OCI-LY7 (cell line): ENCODE measurements around the gene PTCD1. TPM values are rescaled to one million over a fixed set of nuclear protein-coding genes. Genes with fewer than 3 reads are reported as not detected.

Experiments used
- BruUV-seq: library from RNA; stranded (reverse); fragments of 400-500 nt; replicated peaks from 2 replicates; lab custom pipeline; 2021; lab: Mats Ljungman, UMichigan
- CTCF ChIA-PET: fragments of 300-600 bp; sonication (Branson Sonifier 250); formaldehyde crosslinking; loops from one replicate; lab custom pipeline; 2022; ENCODE audit warnings: antibody characterized with exemption; ENCODE audit not compliant: unreplicated experiment; lab: Charles Lee
- POLR2A ChIA-PET: fragments of 300-600 bp; sonication (Branson Sonifier 250); formaldehyde crosslinking; loops from one replicate; lab custom pipeline; 2022; ENCODE audit warnings: antibody characterized with exemption; lab: Charles Lee
- DNase-seq: peaks from one replicate; pipeline ENCODE4 v3.0.0-alpha.2; 2015; ENCODE audit warnings: low spot score
- H2AFZ ChIP-seq: fragments of 200-600 bp; sonication (generic), shearing (Covaris generic); 2 replicates; pipeline ENCODE4 v1.6.1; 2014; ENCODE audit warnings: mild to moderate bottlenecking, antibody characterized with exemption, low read length, moderate library complexity
- H3K27ac ChIP-seq: fragments of 200-600 bp; sonication (generic); 2 replicates; pipeline ENCODE4 v1.5.1; 2014; ENCODE audit warnings: mixed run types, low read depth, mild to moderate bottlenecking, moderate library complexity, low read length, inconsistent platforms; ENCODE audit not compliant: poor library complexity, severe bottlenecking
- H3K36me3 ChIP-seq: fragments of 200-600 bp; sonication (generic); 2 replicates; pipeline ENCODE4 v1.6.1; 2014; ENCODE audit warnings: mild to moderate bottlenecking, antibody characterized with exemption, low read length, moderate library complexity, mixed read lengths; ENCODE audit not compliant: insufficient read depth
- H3K4me1 ChIP-seq: fragments of 200-600 bp; sonication (generic); 2 replicates; pipeline ENCODE4 v1.5.1; 2014; ENCODE audit warnings: mild to moderate bottlenecking, low read length; ENCODE audit not compliant: insufficient read depth, poor library complexity, severe bottlenecking
- H3K4me2 ChIP-seq: fragments of 200-600 bp; sonication (generic); 2 replicates; pipeline ENCODE4 v1.6.1; 2014; ENCODE audit warnings: mild to moderate bottlenecking, low read length
- H3K4me3 ChIP-seq: fragments of 200-600 bp; sonication (generic); 2 replicates; pipeline ENCODE4 v1.5.1; 2014; ENCODE audit warnings: mild to moderate bottlenecking, low read depth, low read length; ENCODE audit not compliant: poor library complexity, severe bottlenecking
- H3K79me2 ChIP-seq: fragments of 200-600 bp; sonication (generic); 2 replicates; pipeline ENCODE4 v1.6.1; 2016; ENCODE audit warnings: low read depth, mild to moderate bottlenecking, low read length, moderate library complexity, mixed read lengths; ENCODE audit not compliant: insufficient read depth
- H3K9me2 ChIP-seq: fragments of 200-600 bp; sonication (generic); 2 replicates; pipeline ENCODE4 v1.6.1; 2016; ENCODE audit warnings: mild to moderate bottlenecking, low read length, mixed read lengths; ENCODE audit not compliant: insufficient read depth
- H3K9me3 ChIP-seq: fragments of 200-600 bp; sonication (generic); 2 replicates; pipeline ENCODE4 v1.6.1; 2014; ENCODE audit warnings: mild to moderate bottlenecking, mixed run types, low read length, mixed read lengths
- H4K20me1 ChIP-seq: fragments of 200-600 bp; sonication (generic); 2 replicates; pipeline ENCODE4 v1.6.1; 2014; ENCODE audit warnings: mild to moderate bottlenecking, antibody characterized with exemption, low read length, moderate library complexity, mixed read lengths; ENCODE audit not compliant: insufficient read depth
- CTCF ChIP-seq: fragments of 200-600 bp; sonication (generic); conservative IDR thresholded peaks from 2 replicates; pipeline ENCODE4 v1.5.1; 2014; ENCODE audit warnings: mild to moderate bottlenecking, antibody characterized with exemption, low read length, moderate library complexity, mixed read lengths
- EZH2phosphoT487 ChIP-seq: fragments of 200-600 bp; sonication (generic); IDR thresholded peaks from 2 replicates; pipeline ENCODE4 v1.6.1; 2018; ENCODE audit warnings: low read depth, borderline replicate concordance, mild to moderate bottlenecking, mixed run types, antibody characterized with exemption, low read length, moderate library complexity, mixed read lengths
- intact Hi-C: fragments of 100-400 bp; cut with micrococcal nuclease; formaldehyde crosslinking; loops from one replicate; pipeline ENCODE4 v1.10.0; 2022; ENCODE audit not compliant: unreplicated experiment
- total RNA-seq, 2 experiments: library from RNA; depleted of rRNA in 1 of 2; stranded (reverse); fragments of >200 nt in 1 of 2; shearing (Covaris generic) in 1 of 2; gene quantifications; 2 replicates each; pipeline ENCODE4 v1.2.3, GENCODE V29; 2014 to 2022

PTCD1 gene
- total RNA-seq, 2 experiments from 2014 or later, result 11.0 to 11.3 TPM

DNA sequence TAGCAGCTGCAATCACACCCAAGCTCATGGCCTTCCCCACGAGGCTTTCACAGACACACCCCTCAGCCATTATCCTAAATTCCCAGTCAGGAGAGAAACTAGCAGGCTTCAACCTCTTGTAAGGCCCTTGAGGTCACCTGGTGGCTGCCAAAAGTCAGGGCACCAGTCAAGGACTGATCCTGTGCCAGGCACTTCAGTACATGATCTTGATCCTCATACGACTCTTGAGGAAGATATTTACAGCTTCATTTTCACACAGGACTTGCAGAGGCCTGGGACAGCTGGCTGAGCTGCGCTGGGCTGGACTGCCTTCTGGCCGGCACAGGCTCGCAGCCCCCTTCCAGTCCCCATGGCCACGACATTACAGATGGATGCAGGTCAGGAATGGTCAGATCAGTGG is 39.0 kb downstream of the PTCD1 start:
- intact Hi-C loops, result no loop called here
- no peaks in the 10 kb centered on the region for H3K4me1 ChIP-seq
- no peak overlapping the region for H2AFZ ChIP-seq
- TF ChIP-seq CTCF (no peak), EZH2phosphoT487 (no peak)
- no peaks in the 10 kb centered on the region for H3K79me2 ChIP-seq
- H3K27ac ChIP-seq, result no peak overlapping the region
- H3K36me3 ChIP-seq, result peaks cover 96% of the 10 kb centered on the region
- H4K20me1 ChIP-seq, result peaks cover 5% of the 10 kb centered on the region
- H3K9me2 ChIP-seq, result no peaks in the 10 kb centered on the region
- H3K4me3 ChIP-seq, result no peak overlapping the region
- DNase-seq, result no peak
- H3K9me3 ChIP-seq, result no peaks in the 10 kb centered on the region
- POLR2A ChIA-PET, result interaction anchor here (1.4 kb wide), 1 partner anchor 98 kb away, joined by 3 read pairs; no protein-coding TSS in a partner anchor
- no peak overlapping the region for H3K4me2 ChIP-seq
- no TSS peak for BruUV-seq
- CTCF ChIA-PET, result no interaction called here

- no peak for DNase-seq
- Histone ChIP-seq H3K9me2 (no peaks in the 10 kb centered on the region), H3K4me2 (no peak overlapping the region), H4K20me1 (peaks cover 6% of the 10 kb centered on the region), H3K79me2 (no peaks in the 10 kb centered on the region), H3K4me1 (no peaks in the 10 kb centered on the region), H3K36me3 (peaks cover 96% of the 10 kb centered on the region), H3K9me3 (no peaks in the 10 kb centered on the region), H2AFZ (no peak overlapping the region), H3K27ac (no peak overlapping the region), H3K4me3 (no peak overlapping the region)
- ChIA-PET CTCF (no interaction called here), POLR2A (interaction anchor here (0.8 kb wide), 1 partner anchor 10 kb away, joined by 3 read pairs; the partner anchor contains the start of genes BUD31 and PDAP1)
- no TSS peak for BruUV-seq
- TF ChIP-seq EZH2phosphoT487, result no peak
- TF ChIP-seq CTCF, result no peak
- intact Hi-C loops, result no loop called here
These were observed 39.6 kb downstream of the PTCD1 start for GRCh38 chr7:99398891-99399445.

DNA sequence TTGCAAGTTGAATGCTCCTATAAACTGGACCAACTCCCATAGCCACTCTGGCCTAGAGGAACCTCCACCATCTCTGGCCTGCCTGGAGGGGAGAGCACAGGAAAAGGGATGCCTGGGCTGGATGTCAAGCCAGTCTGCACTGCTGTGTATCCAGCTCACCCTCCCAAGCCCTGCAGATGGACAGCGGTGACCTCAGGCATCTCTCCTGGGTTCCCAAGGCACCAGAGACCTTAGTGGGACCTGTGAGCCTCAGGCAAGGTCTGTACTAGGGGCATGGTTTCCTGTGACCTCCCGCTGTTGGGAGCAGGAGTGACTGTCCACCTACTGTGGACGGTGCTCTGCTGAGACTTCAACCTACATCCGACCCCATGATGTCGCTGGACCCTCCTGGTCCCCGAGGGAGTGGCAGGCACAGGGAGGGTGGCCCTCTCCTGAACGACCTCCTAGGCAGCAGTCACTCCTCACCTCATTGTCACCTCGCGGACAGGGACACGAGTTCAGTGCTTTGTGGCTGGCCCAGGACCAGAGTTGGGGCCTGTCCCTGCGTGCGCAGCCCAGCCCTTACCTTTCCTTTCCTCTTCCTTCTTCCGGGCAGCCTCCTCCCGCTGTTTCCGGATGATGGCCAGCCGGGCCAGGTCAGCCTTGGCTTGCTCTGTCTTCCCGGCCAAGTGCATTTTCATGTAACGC is 41.2 kb downstream of the PTCD1 start:
- intact Hi-C loops, result no loop called here
- no TSS peak for BruUV-seq
- Histone ChIP-seq H3K9me3 (no peaks in the 10 kb centered on the region), H4K20me1 (peaks cover 6% of the 10 kb centered on the region; the same call in 1 of the 2 replicates), H3K4me1 (peaks cover 10% of the 10 kb centered on the region), H2AFZ (no peak overlapping the region), H3K4me2 (no peak overlapping the region), H3K27ac (no peak overlapping the region), H3K9me2 (no peaks in the 10 kb centered on the region), H3K79me2 (no peaks in the 10 kb centered on the region), H3K36me3 (peaks cover 96% of the 10 kb centered on the region), H3K4me3 (no peak overlapping the region)
- no peak for TF ChIP-seq CTCF
- TF ChIP-seq EZH2phosphoT487, result no peak
- CTCF ChIA-PET, result no interaction called here
- POLR2A ChIA-PET, result no interaction called here
- no peak for DNase-seq
